Peyer's patch (tissue), 4 donors: ENCODE data around the gene BCKDHB. TPM values are rescaled to one million over a fixed set of nuclear protein-coding genes. Genes with fewer than 3 reads are reported as not detected.

ENCODE experiments used
- DNase-seq, 3 donors: peaks; one replicate each; pipeline ENCODE4 v3.0.0-alpha.2; 2017 to 2019
- H3K27ac ChIP-seq, 4 donors: fragments of 200-600 bp; sonication (generic); one replicate each; pipeline ENCODE4 v1.5.1; 2016 to 2019
- H3K27me3 ChIP-seq, 2 donors: fragments of 200-600 bp; sonication (generic); one replicate each; pipeline ENCODE4 v1.5.1; 2019
- H3K36me3 ChIP-seq, 3 donors: fragments of 200-600 bp; sonication (generic); one replicate each; pipeline ENCODE4 v1.5.1; 2016 to 2019
- H3K4me1 ChIP-seq, 4 donors: fragments of 200-600 bp; sonication (generic); one replicate each; pipeline ENCODE4 v1.5.1; 2016 to 2019
- H3K4me3 ChIP-seq, 4 donors: fragments of 200-600 bp; sonication (generic); 1 replicate in 3 of 4; 2 replicates in 1 of 4; pipeline ENCODE4 v1.5.1; 2016 to 2019; ENCODE audit warnings: mild to moderate bottlenecking in 1 of 4
- H3K9me3 ChIP-seq, 4 donors: fragments of 200-600 bp; sonication (generic); one replicate each; pipeline ENCODE4 v1.5.1; 2016 to 2019; ENCODE audit warnings: mild to moderate bottlenecking in 1 of 4
- POLR2A ChIP-seq, 2 donors: fragments of 450-650 bp; IDR thresholded peaks; one replicate each; pipeline ENCODE4 v1.5.1; 2017; ENCODE audit warnings: antibody characterized with exemption in 2 of 2, mild to moderate bottlenecking in 2 of 2, moderate library complexity in 2 of 2
- total RNA-seq, 4 donors: library from RNA; depleted of rRNA; stranded (reverse); fragments of >200 nt; gene quantifications; one replicate each; pipeline ENCODE4 v1.1.0, GENCODE V29; 2016
- TF ChIP-seq, protein P1 (sequence below), 6 experiments: fragments of 450-650 bp in 4 of 6; fragments of 200-600 bp in 2 of 6; sonication (generic) in 1 of 6; IDR thresholded peaks; one replicate each; pipeline ENCODE4 v1.5.1; 2017 to 2019; ENCODE audit warnings: antibody characterized with exemption in 6 of 6, mild to moderate bottlenecking in 3 of 6, moderate library complexity in 1 of 6

The BCKDHB gene
- total RNA-seq, 4 donors from 2014 or later, result 13.3 to 31.8 (median 20.1) TPM

DNA sequence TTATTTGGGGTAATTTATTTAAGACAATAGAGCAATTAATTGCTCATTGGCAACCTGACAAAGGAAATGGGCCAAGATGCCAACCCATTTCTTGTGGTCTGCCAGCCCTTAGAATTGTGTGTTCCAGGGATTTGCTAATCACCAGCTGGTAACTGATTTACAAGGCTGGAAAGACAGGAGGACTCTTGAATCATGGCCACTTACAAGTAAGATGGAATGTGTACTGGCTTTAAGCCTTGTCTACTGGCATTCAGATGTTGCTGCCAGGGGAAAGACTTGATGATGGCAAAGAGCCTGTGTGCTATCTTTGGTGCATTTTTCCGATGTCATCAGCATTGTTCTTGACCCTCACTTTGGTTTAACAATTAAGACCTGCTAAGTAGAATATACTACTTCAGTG, 91.0 kb downstream of the BCKDHB start:
- DNase-seq, result no peak
- H3K36me3 ChIP-seq, result no peaks in the 10 kb centered on the region
- H3K27me3 ChIP-seq, result no peaks in the 10 kb centered on the region
- no peak overlapping the region for H3K27ac ChIP-seq
- H3K9me3 ChIP-seq, result no peaks in the 10 kb centered on the region
- no peak overlapping the region for H3K4me3 ChIP-seq
- TF ChIP-seq, protein P1, sequence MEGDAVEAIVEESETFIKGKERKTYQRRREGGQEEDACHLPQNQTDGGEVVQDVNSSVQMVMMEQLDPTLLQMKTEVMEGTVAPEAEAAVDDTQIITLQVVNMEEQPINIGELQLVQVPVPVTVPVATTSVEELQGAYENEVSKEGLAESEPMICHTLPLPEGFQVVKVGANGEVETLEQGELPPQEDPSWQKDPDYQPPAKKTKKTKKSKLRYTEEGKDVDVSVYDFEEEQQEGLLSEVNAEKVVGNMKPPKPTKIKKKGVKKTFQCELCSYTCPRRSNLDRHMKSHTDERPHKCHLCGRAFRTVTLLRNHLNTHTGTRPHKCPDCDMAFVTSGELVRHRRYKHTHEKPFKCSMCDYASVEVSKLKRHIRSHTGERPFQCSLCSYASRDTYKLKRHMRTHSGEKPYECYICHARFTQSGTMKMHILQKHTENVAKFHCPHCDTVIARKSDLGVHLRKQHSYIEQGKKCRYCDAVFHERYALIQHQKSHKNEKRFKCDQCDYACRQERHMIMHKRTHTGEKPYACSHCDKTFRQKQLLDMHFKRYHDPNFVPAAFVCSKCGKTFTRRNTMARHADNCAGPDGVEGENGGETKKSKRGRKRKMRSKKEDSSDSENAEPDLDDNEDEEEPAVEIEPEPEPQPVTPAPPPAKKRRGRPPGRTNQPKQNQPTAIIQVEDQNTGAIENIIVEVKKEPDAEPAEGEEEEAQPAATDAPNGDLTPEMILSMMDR (IDR thresholded peaks at IDR 0.05), result no peak
- TF ChIP-seq POLR2A (IDR thresholded peaks at IDR 0.05), result no peak
- no peaks in the 10 kb centered on the region for H3K4me1 ChIP-seq

DNA sequence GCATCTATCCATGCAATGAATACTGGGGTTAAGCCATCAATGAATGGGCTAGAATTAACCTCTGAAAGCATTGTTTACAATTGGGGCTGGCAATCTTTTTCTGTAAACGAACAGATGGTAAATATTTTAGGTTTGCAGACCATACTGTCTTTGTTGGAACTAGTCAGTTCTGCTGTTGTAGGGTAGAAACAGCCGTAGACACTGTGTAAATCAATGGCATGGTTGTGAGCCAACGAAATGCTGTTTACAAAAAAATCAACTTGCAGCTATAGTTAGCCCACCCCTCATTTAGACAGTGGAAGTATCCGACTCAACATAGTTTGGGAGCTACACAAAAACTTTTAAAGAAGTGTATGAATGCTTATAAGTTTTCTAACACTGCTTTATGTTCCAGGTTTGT, 91.5 kb downstream of the BCKDHB start:
- TF ChIP-seq POLR2A (IDR thresholded peaks at IDR 0.05), result no peak
- DNase-seq, result no peak
- H3K27me3 ChIP-seq, result no peaks in the 10 kb centered on the region
- H3K4me3 ChIP-seq, result no peak overlapping the region
- no peak overlapping the region for H3K27ac ChIP-seq
- H3K36me3 ChIP-seq, result no peaks in the 10 kb centered on the region
- no peaks in the 10 kb centered on the region for H3K9me3 ChIP-seq
- H3K4me1 ChIP-seq, result no peaks in the 10 kb centered on the region

DNA sequence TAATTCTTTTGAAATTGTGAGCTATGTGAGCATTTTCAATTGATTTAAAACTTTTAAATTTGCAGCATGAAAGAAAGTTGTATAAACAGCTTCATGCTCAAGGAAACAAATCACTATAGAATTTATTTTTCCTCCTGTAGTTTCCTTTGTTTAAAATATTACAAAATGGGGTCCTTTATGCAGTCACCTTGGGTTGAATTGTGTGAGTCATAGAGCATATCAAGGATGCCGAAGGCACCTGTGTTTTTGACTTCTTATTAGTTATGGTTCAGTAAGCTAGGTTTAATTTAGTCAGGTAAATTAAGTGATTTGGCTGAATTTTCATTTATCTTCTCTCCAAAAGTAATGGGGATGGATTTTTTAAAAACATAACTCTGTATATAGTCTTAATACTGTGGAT, 96.8 kb downstream of the BCKDHB start:
- Histone ChIP-seq H3K27me3 (no peaks in the 10 kb centered on the region), H3K4me3 (no peak overlapping the region), H3K4me1 (no peaks in the 10 kb centered on the region), H3K27ac (no peak overlapping the region), H3K36me3 (peaks cover 0 to 4% (median 0%) of the 10 kb centered on the region in 3 donors), H3K9me3 (no peaks in the 10 kb centered on the region)
- DNase-seq, result no peak
- TF ChIP-seq POLR2A (IDR thresholded peaks at IDR 0.05), result no peak
- TF ChIP-seq, protein P1 (IDR thresholded peaks at IDR 0.05), result no peak

DNA sequence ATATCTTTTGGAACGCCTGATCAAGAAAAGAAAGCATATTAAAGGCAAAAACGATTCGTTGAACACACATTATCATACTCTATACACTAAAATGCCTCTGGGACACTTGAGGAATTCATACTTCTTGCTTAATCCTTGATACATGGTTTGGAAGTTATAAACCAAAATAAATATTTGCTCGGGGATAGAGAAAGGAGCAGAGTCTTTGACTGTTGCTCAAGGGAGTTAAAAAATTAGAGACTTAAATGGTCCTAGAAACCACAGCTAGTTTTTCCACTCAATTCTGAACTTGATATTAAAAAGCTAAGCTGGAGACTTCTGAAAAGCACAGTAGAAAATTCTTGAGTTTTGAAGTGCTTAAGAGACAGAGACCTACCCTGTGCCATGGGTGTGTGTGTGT, 98.9 kb downstream of the BCKDHB start:
- Histone ChIP-seq H3K36me3 (peaks cover 0 to 4% (median 0%) of the 10 kb centered on the region in 3 donors), H3K27ac (no peak overlapping the region), H3K4me1 (no peaks in the 10 kb centered on the region), H3K4me3 (no peak overlapping the region), H3K9me3 (no peaks in the 10 kb centered on the region), H3K27me3 (no peaks in the 10 kb centered on the region)
- no peak for DNase-seq
- TF ChIP-seq POLR2A (IDR thresholded peaks at IDR 0.05), result no peak
- TF ChIP-seq, protein P1 (IDR thresholded peaks at IDR 0.05), result no peak

DNA sequence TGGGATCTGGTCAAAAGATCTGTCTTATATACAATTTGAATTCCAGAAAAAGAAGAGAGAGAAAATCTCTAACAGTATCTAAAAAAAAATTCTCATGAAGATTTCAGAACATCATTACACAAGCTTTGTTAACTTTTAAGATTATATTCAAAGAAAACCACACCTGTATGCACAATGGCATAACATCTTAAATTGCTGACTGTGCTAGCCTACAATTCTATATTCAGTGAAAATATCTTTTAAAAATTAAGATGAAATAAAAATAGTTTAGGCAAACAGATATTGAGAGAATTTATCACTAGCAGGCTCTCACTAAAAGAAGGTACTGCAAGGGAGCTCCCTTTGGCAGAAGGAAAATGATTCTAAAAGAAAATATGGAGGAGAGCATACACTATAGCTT, 100.3 kb downstream of the BCKDHB start:
- no peaks in the 10 kb centered on the region for H3K27me3 ChIP-seq
- TF ChIP-seq POLR2A (IDR thresholded peaks at IDR 0.05), result no peak
- TF ChIP-seq, protein P1 (IDR thresholded peaks at IDR 0.05), result no peak

DNA sequence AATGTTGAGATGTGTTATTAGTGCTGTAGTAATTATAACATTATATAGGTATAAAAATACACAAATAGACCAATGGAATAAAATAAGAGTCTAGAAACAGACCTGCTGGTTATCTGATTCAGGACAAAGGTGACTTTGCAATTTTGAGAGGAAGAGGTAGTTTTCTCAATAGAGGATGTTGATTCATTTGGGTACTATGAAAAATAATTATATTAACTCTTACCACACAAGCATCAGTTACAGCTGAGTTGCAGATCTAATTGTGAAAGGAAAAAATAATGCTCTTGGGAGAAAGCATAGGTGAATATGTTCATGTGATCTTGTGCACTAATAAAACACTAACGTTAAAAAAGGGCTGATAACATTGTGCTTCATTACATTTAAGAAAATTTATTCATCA, 103.0 kb downstream of the BCKDHB start:
- H3K4me3 ChIP-seq, result no peak overlapping the region
- H3K27ac ChIP-seq, result no peak overlapping the region
- no peak for DNase-seq
- no peaks in the 10 kb centered on the region for H3K27me3 ChIP-seq
- H3K9me3 ChIP-seq, result no peaks in the 10 kb centered on the region
- peaks cover 0 to 4% (median 0%) of the 10 kb centered on the region in 3 donors for H3K36me3 ChIP-seq
- TF ChIP-seq, protein P1 (IDR thresholded peaks at IDR 0.05), result no peak
- no peak for TF ChIP-seq POLR2A (IDR thresholded peaks at IDR 0.05)
- H3K4me1 ChIP-seq, result no peaks in the 10 kb centered on the region

More for the DNA sequence above, 100.3 kb downstream of the BCKDHB start:
- no peak for DNase-seq
- peaks cover 0 to 4% (median 0%) of the 10 kb centered on the region in 3 donors for H3K36me3 ChIP-seq
- H3K4me3 ChIP-seq, result no peak overlapping the region
- no peaks in the 10 kb centered on the region for H3K4me1 ChIP-seq
- no peaks in the 10 kb centered on the region for H3K9me3 ChIP-seq
- H3K27ac ChIP-seq, result no peak overlapping the region
